ENCODE results near the gene IVNS1ABP.
"Not testable (repeated sequence)": the region's sequence is repeated elsewhere in the genome, so short reads cannot be mapped to it uniquely, and the experiment has no call there.

Gene IVNS1ABP

GRCh38 chr1:185267301-185267700, 49.7 kb downstream of the IVNS1ABP start:
- no peaks in the 10 kb centered on the region for H3K36me3 ChIP-seq (ENCODE audit: control insufficient read depth, insufficient read depth, low read length, severe bottlenecking)
- peaks cover 3% of the 10 kb centered on the region for H3K4me1 ChIP-seq (ENCODE audit: control insufficient read depth, insufficient read depth, low read length)
- H3K27me3 ChIP-seq (replicated peaks; ENCODE audit: control insufficient read depth, insufficient read depth, low read length) = no peaks in the 10 kb centered on the region
- no peak overlapping the region for H3K4me3 ChIP-seq (ENCODE audit: low read length)
- DNase-seq (ENCODE audit: low read depth) = no peak
- H3K9ac ChIP-seq (ENCODE audit: low read length) = no peak overlapping the region
- no peaks in the 10 kb centered on the region for H3K9me3 ChIP-seq (ENCODE audit: control insufficient read depth, low read length)

GRCh38 chr1:185265314-185265713, 51.7 kb downstream of the IVNS1ABP start:
- no peaks in the 10 kb centered on the region for H3K36me3 ChIP-seq (ENCODE audit: control insufficient read depth, insufficient read depth, low read length, severe bottlenecking)
- no peak overlapping the region for H3K9ac ChIP-seq (ENCODE audit: low read length)
- DNase-seq (ENCODE audit: low read depth) = no peak
- H3K4me3 ChIP-seq (ENCODE audit: low read length) = no peak overlapping the region
- peaks cover 3% of the 10 kb centered on the region for H3K4me1 ChIP-seq (ENCODE audit: control insufficient read depth, insufficient read depth, low read length)
- no peaks in the 10 kb centered on the region for H3K27me3 ChIP-seq (replicated peaks; ENCODE audit: control insufficient read depth, insufficient read depth, low read length)
- no peaks in the 10 kb centered on the region for H3K9me3 ChIP-seq (ENCODE audit: control insufficient read depth, low read length)

GRCh38 chr1:185263780-185264179, 53.3 kb downstream of the IVNS1ABP start:
- Histone ChIP-seq H3K9me3 (ENCODE audit: control insufficient read depth, low read length) (no peaks in the 10 kb centered on the region), H3K4me3 (ENCODE audit: low read length) (no peak overlapping the region), H3K9ac (ENCODE audit: low read length) (no peak overlapping the region), H3K36me3 (ENCODE audit: control insufficient read depth, insufficient read depth, low read length, severe bottlenecking) (no peaks in the 10 kb centered on the region), H3K27me3 (replicated peaks; ENCODE audit: control insufficient read depth, insufficient read depth, low read length) (no peaks in the 10 kb centered on the region), H3K4me1 (ENCODE audit: control insufficient read depth, insufficient read depth, low read length) (peaks cover 3% of the 10 kb centered on the region)
- DNase-seq (ENCODE audit: low read depth) = no peak

- Histone ChIP-seq H3K4me3 (ENCODE audit: low read length) (no peak overlapping the region), H3K4me1 (ENCODE audit: control insufficient read depth, insufficient read depth, low read length) (peaks cover under 1% of the 10 kb centered on the region), H3K36me3 (ENCODE audit: control insufficient read depth, insufficient read depth, low read length, severe bottlenecking) (no peaks in the 10 kb centered on the region), H3K27me3 (replicated peaks; ENCODE audit: control insufficient read depth, insufficient read depth, low read length) (no peaks in the 10 kb centered on the region), H3K9me3 (ENCODE audit: control insufficient read depth, low read length) (no peaks in the 10 kb centered on the region), H3K9ac (ENCODE audit: low read length) (no peak overlapping the region)
- no peak for DNase-seq (ENCODE audit: low read depth)
Measured at GRCh38 chr1:185263292-185263691, 53.8 kb downstream of the IVNS1ABP start.

GRCh38 chr1:185262151-185262550, 54.9 kb downstream of the IVNS1ABP start:
- Histone ChIP-seq H3K4me1 (ENCODE audit: control insufficient read depth, insufficient read depth, low read length) (no peaks in the 10 kb centered on the region), H3K9ac (ENCODE audit: low read length) (no peak overlapping the region), H3K9me3 (ENCODE audit: control insufficient read depth, low read length) (no peaks in the 10 kb centered on the region), H3K36me3 (ENCODE audit: control insufficient read depth, insufficient read depth, low read length, severe bottlenecking) (no peaks in the 10 kb centered on the region), H3K4me3 (ENCODE audit: low read length) (no peak overlapping the region), H3K27me3 (replicated peaks; ENCODE audit: control insufficient read depth, insufficient read depth, low read length) (no peaks in the 10 kb centered on the region)
- no peak for DNase-seq (ENCODE audit: low read depth)

GRCh38 chr1:185260611-185261010, 56.4 kb downstream of the IVNS1ABP start:
- Histone ChIP-seq H3K27me3 (replicated peaks; ENCODE audit: control insufficient read depth, insufficient read depth, low read length) (no peaks in the 10 kb centered on the region), H3K36me3 (ENCODE audit: control insufficient read depth, insufficient read depth, low read length, severe bottlenecking) (no peaks in the 10 kb centered on the region), H3K9me3 (ENCODE audit: control insufficient read depth, low read length) (no peaks in the 10 kb centered on the region), H3K4me3 (ENCODE audit: low read length) (no peak overlapping the region), H3K9ac (ENCODE audit: low read length) (no peak overlapping the region), H3K4me1 (ENCODE audit: control insufficient read depth, insufficient read depth, low read length) (no peaks in the 10 kb centered on the region)
- no peak for DNase-seq (ENCODE audit: low read depth)

- no peak overlapping the region for H3K4me3 ChIP-seq (ENCODE audit: low read length)
- H3K27me3 ChIP-seq (replicated peaks; ENCODE audit: control insufficient read depth, insufficient read depth, low read length) = no peaks in the 10 kb centered on the region
- no peaks in the 10 kb centered on the region for H3K4me1 ChIP-seq (ENCODE audit: control insufficient read depth, insufficient read depth, low read length)
- H3K9me3 ChIP-seq (ENCODE audit: control insufficient read depth, low read length) = no peaks in the 10 kb centered on the region
- no peak overlapping the region for H3K9ac ChIP-seq (ENCODE audit: low read length)
- no peak for DNase-seq (ENCODE audit: low read depth)
- H3K36me3 ChIP-seq (ENCODE audit: control insufficient read depth, insufficient read depth, low read length, severe bottlenecking) = no peaks in the 10 kb centered on the region
Measured at GRCh38 chr1:185258676-185259075, 58.4 kb downstream of the IVNS1ABP start.

- Histone ChIP-seq H3K9ac (ENCODE audit: low read length) (no peak overlapping the region), H3K27me3 (replicated peaks; ENCODE audit: control insufficient read depth, insufficient read depth, low read length) (no peaks in the 10 kb centered on the region), H3K9me3 (ENCODE audit: control insufficient read depth, low read length) (no peaks in the 10 kb centered on the region), H3K4me1 (ENCODE audit: control insufficient read depth, insufficient read depth, low read length) (no peaks in the 10 kb centered on the region), H3K36me3 (ENCODE audit: control insufficient read depth, insufficient read depth, low read length, severe bottlenecking) (no peaks in the 10 kb centered on the region), H3K4me3 (ENCODE audit: low read length) (no peak overlapping the region)
- peak; percentile 41 for DNase-seq (ENCODE audit: low read depth)
Measured at GRCh38 chr1:185257950-185258208, 59.2 kb downstream of the IVNS1ABP start.

- H3K9me3 ChIP-seq (ENCODE audit: control insufficient read depth, low read length); H3K9ac ChIP-seq (ENCODE audit: low read length); H3K27me3 ChIP-seq (replicated peaks; ENCODE audit: control insufficient read depth, insufficient read depth, low read length); H3K4me1 ChIP-seq (ENCODE audit: control insufficient read depth, insufficient read depth, low read length); DNase-seq (ENCODE audit: low read depth); H3K4me3 ChIP-seq (ENCODE audit: low read length); H3K36me3 ChIP-seq (ENCODE audit: control insufficient read depth, insufficient read depth, low read length, severe bottlenecking): not testable (repeated sequence)
Measured at GRCh38 chr1:185257116-185257949, 59.7 kb downstream of the IVNS1ABP start.

GRCh38 chr1:185255595-185255994, 61.4 kb downstream of the IVNS1ABP start:
- H3K9ac ChIP-seq (ENCODE audit: low read length); H3K4me1 ChIP-seq (ENCODE audit: control insufficient read depth, insufficient read depth, low read length); H3K36me3 ChIP-seq (ENCODE audit: control insufficient read depth, insufficient read depth, low read length, severe bottlenecking): not testable (repeated sequence)

GRCh38 chr1:185252404-185252803, 64.6 kb downstream of the IVNS1ABP start:
- not testable (repeated sequence) for DNase-seq (ENCODE audit: low read depth); H3K4me3 ChIP-seq (ENCODE audit: low read length); H3K27me3 ChIP-seq (replicated peaks; ENCODE audit: control insufficient read depth, insufficient read depth, low read length); H3K9ac ChIP-seq (ENCODE audit: low read length); H3K4me1 ChIP-seq (ENCODE audit: control insufficient read depth, insufficient read depth, low read length); H3K36me3 ChIP-seq (ENCODE audit: control insufficient read depth, insufficient read depth, low read length, severe bottlenecking); H3K9me3 ChIP-seq (ENCODE audit: control insufficient read depth, low read length)

More at GRCh38 chr1:185255595-185255994, 61.4 kb downstream of the IVNS1ABP start:
- H3K4me3 ChIP-seq (ENCODE audit: low read length); H3K27me3 ChIP-seq (replicated peaks; ENCODE audit: control insufficient read depth, insufficient read depth, low read length); DNase-seq (ENCODE audit: low read depth); H3K9me3 ChIP-seq (ENCODE audit: control insufficient read depth, low read length): not testable (repeated sequence)

- not testable (repeated sequence) for H3K9ac ChIP-seq (ENCODE audit: low read length); H3K27me3 ChIP-seq (replicated peaks; ENCODE audit: control insufficient read depth, insufficient read depth, low read length); H3K4me1 ChIP-seq (ENCODE audit: control insufficient read depth, insufficient read depth, low read length); H3K36me3 ChIP-seq (ENCODE audit: control insufficient read depth, insufficient read depth, low read length, severe bottlenecking); H3K9me3 ChIP-seq (ENCODE audit: control insufficient read depth, low read length); DNase-seq (ENCODE audit: low read depth); H3K4me3 ChIP-seq (ENCODE audit: low read length)
Measured at GRCh38 chr1:185251928-185252327, 65.1 kb downstream of the IVNS1ABP start.
